Right lobe of liver (tissue), 6 donors: ENCODE measurements around the gene PRICKLE3. TPM values are rescaled to one million over a fixed set of nuclear protein-coding genes. Genes with fewer than 3 reads are reported as not detected.
A peak's percentile ranks its signal among the peaks of the same experiment; 100 is the strongest.

Experiments used
- ATAC-seq, 4 donors: fragments of 200-7000 bp; cut with Tn5 transposase; one replicate each; pipeline ENCODE4 v1.9.1; 2020; ENCODE audit warnings: mild to moderate bottlenecking in 4 of 4, moderate library complexity in 4 of 4
- DNase-seq, 3 donors: peaks; one replicate each; pipeline ENCODE4 v3.0.0-alpha.2; 2020
- H3K27ac ChIP-seq, 3 donors: fragments of 200-600 bp; one replicate each; pipeline ENCODE4 v1.8.0; 2022
- H3K27me3 ChIP-seq, 2 donors: fragments of 200-600 bp; one replicate each; pipeline ENCODE4 v1.8.0; 2022
- H3K36me3 ChIP-seq, 4 donors: fragments of 200-600 bp; sonication (generic) in 1 of 4; one replicate each; pipeline versions ENCODE4 v1.5.1 to v1.8.0; 2017 to 2022; ENCODE audit warnings: control low read depth in 1 of 4
- H3K4me1 ChIP-seq, 4 donors: fragments of 200-600 bp; sonication (generic) in 1 of 4; one replicate each; pipeline versions ENCODE4 v1.5.1 to v1.8.0; 2017 to 2022; ENCODE audit warnings: control low read depth in 1 of 4
- H3K4me3 ChIP-seq, 3 donors: fragments of 200-600 bp; one replicate each; pipeline ENCODE4 v1.8.0; 2022
- H3K9me3 ChIP-seq, 4 donors: fragments of 200-600 bp; sonication (generic) in 1 of 4; one replicate each; pipeline versions ENCODE4 v1.5.1 to v1.8.0; 2017 to 2022; ENCODE audit warnings: control low read depth in 1 of 4
- POLR2A ChIP-seq: fragments of 450-650 bp; IDR thresholded peaks from one replicate; pipeline ENCODE4 v1.6.1; 2017; ENCODE audit warnings: antibody characterized with exemption, mild to moderate bottlenecking
- WGBS: methylation state at CpG from one replicate; pipeline ENCODE4 v1.1.6; 2018; ENCODE audit warnings: low coverage, low lambda C conversion rate; ENCODE audit not compliant: insufficient coverage; ENCODE audit errors: missing lambda C conversion rate; 5-methylcytosine and 5-hydroxymethylcytosine counted together
- intact Hi-C, 2 donors: fragments of 100-400 bp; cut with DNase I; formaldehyde crosslinking; loops; one replicate each; pipeline versions ENCODE4 v1.11.2 to v1.14.1; 2022
- total RNA-seq, 6 experiments: library from RNA; depleted of rRNA in 2 of 6; stranded (reverse); fragments of >200 nt in 2 of 6; fragmentation: NEBNext Ultra II Directional in 3 of 6; extraction: Animal tissue kit (Norgen Biotek cat#: 25700) in 3 of 6; gene quantifications; one replicate each; pipeline versions ENCODE4 v1.1.0 to v1.2.4, GENCODE V29; 2016 to 2023
- TF ChIP-seq, protein P1 (sequence below), 4 donors: fragments of 200-600 bp in 3 of 4; fragments of 450-650 bp in 1 of 4; IDR thresholded peaks; one replicate each; pipeline versions ENCODE4 v1.5.1 to v1.8.0; 2016 to 2022; ENCODE audit warnings: antibody characterized with exemption in 4 of 4, mild to moderate bottlenecking in 2 of 4
- donor health status: DM: no; HTN: yes; CAD: no.
- donor health status: DM: no; HTN: no; CAD: no.
- donor health status: DM: no; HTN: no; CAD: no.
- donor health status: DM: no; HTN: yes; CAD: no.
- donor health status: DM: no; HTN: yes; CAD: no.

PRICKLE3 gene
- total RNA-seq, 6 experiments from 2014 or later: 3.8 to 6.4 (median 5.0) TPM

DNA sequence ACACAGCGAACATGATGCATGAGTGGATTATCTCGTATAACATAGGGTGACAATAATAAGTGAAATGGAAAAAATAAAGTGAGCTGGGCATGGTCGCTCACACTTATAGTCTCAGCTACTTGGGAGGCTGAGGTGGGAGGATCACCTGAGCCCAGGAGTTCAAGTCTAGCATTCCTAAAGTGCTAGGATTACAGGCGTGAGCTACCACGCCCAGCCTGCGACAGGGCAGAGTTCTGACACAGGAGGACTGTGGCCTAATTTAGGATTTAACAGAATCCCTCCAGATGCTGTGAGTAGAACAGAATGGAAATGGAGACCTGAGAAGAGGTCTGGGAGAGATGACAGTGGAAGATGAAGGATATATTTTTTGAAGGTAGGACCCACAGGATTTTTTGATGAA lies 3.4 kb upstream of the PRICKLE3 start:
- intact Hi-C loops: no loop called here
- no peak for ATAC-seq

DNA sequence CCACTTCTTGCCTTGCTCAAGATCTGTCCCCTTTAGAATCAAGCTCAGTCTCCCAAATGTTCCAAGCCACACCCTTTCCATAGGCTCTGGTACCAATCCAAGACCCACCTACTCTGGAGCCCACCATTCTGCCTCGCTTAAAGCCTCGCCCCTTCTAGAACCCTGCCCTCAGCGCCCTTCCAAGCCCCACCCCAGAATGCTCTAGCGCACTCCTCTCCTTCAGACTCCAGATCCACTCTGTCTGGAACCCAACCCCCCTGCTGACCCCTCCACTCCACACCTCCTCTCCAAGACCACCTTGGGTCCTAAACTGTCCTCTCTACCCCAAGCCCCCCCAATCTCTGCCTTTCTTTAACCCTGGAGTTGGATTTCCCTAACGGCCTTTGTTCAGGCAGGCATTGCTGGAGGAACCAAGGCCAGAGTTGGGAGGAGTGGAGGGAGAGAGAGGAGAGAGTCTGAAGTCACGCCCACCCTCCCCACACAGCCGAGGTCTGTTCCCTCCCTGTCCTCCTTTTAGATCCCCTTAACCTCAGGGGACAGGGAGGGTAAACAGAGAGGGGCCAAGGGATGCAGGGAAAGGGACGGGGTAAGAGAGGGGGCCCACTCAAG lies 2.4 kb upstream of the PRICKLE3 start:
- H3K4me3 ChIP-seq: no peak overlapping the region
- TF ChIP-seq, protein P1, sequence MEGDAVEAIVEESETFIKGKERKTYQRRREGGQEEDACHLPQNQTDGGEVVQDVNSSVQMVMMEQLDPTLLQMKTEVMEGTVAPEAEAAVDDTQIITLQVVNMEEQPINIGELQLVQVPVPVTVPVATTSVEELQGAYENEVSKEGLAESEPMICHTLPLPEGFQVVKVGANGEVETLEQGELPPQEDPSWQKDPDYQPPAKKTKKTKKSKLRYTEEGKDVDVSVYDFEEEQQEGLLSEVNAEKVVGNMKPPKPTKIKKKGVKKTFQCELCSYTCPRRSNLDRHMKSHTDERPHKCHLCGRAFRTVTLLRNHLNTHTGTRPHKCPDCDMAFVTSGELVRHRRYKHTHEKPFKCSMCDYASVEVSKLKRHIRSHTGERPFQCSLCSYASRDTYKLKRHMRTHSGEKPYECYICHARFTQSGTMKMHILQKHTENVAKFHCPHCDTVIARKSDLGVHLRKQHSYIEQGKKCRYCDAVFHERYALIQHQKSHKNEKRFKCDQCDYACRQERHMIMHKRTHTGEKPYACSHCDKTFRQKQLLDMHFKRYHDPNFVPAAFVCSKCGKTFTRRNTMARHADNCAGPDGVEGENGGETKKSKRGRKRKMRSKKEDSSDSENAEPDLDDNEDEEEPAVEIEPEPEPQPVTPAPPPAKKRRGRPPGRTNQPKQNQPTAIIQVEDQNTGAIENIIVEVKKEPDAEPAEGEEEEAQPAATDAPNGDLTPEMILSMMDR (IDR thresholded peaks at IDR 0.05): no peak
- TF ChIP-seq POLR2A: no peak
- DNase-seq (no peak), ATAC-seq (no peak)
- no peaks in the 10 kb centered on the region for H3K27me3 ChIP-seq
- H3K27ac ChIP-seq: no peak overlapping the region
- H3K4me1 ChIP-seq: no peaks in the 10 kb centered on the region
- 52% methylated on average over 8 of the region's 8 CpGs for WGBS
- no peaks in the 10 kb centered on the region for H3K36me3 ChIP-seq
- intact Hi-C loops: no loop called here
- no peaks in the 10 kb centered on the region for H3K9me3 ChIP-seq

More for the DNA sequence above, 3.4 kb upstream of the PRICKLE3 start:
- no peak for DNase-seq
- Histone ChIP-seq H3K36me3 (no peaks in the 10 kb centered on the region), H3K4me3 (no peak overlapping the region), H3K9me3 (no peaks in the 10 kb centered on the region), H3K27ac (no peak overlapping the region), H3K4me1 (no peaks in the 10 kb centered on the region), H3K27me3 (no peaks in the 10 kb centered on the region)
- 62% methylated on average over 6 of the region's 6 CpGs for WGBS
- TF ChIP-seq, protein P1 (IDR thresholded peaks at IDR 0.05): no peak
- TF ChIP-seq POLR2A: no peak

DNA sequence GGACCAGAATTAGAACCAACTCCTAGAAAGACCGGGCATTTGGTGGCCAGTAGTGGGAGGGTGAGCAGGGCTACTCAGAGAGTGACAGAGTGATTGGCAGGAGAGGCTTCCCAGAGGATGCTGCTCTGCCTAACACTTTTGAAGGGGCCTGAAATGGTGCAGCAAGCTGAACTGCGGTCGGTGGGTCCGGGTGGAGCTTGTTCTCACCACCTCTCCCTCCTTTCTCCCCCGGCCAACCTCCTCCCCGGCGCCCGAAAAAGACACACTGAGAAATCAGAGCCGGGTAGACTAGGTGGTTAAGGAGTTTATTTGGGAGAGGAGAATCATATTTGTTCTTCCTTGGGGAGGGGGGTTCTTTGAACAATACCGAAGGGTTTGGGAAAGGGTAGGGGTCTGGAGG lies 1.4 kb upstream of the PRICKLE3 start:
- TF ChIP-seq POLR2A: no peak
- TF ChIP-seq, protein P1 (IDR thresholded peaks at IDR 0.05): no peak
- Histone ChIP-seq H3K4me1 (no peaks in the 10 kb centered on the region), H3K27ac (no peak overlapping the region), H3K36me3 (peaks cover 0 to 4% (median 0%) of the 10 kb centered on the region in 4 donors), H3K27me3 (no peaks in the 10 kb centered on the region), H3K4me3 (no peak overlapping the region), H3K9me3 (no peaks in the 10 kb centered on the region)
- intact Hi-C loops: no loop called here
- DNase-seq: no peak
- ATAC-seq: no peak
- 81% methylated on average over 6 of the region's 10 CpGs for whole genome bisulfite sequencing

DNA sequence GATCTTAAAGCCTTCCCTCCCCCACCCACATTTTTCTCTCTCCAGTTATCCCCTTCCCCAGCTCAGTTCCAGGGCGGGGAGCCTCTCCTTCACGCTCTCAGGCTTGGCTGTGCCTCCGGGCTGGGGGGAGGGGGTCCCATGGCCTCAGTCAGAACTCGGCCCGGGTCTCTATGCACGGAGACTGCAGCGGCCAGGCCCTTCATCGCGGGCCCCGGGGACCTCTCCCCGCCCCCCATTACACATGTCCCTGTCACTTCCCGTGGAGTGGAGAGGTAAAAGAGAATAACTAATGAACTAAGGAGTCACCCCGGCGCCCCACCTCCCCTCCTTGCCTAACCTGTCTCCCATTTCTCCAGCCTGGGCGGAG lies 838 bp upstream of the PRICKLE3 start:
- intact Hi-C loops: no loop called here
- DNase-seq (no peak), ATAC-seq (no peak)
- Histone ChIP-seq H3K9me3 (no peaks in the 10 kb centered on the region), H3K4me3 (no peak overlapping the region), H3K36me3 (peaks cover 0 to 4% (median 0%) of the 10 kb centered on the region in 4 donors), H3K27me3 (no peaks in the 10 kb centered on the region), H3K27ac (peak overlapping the region in 1 of 3 donors; percentile 63), H3K4me1 (no peaks in the 10 kb centered on the region)
- WGBS: 95% methylated on average over 3 of the region's 15 CpGs
- TF ChIP-seq, protein P1 (IDR thresholded peaks at IDR 0.05): no peak
- no peak for TF ChIP-seq POLR2A
